Hepatocyte (in vitro differentiated cells): ENCODE data around the gene AP1S3. TPM values are rescaled to one million over a fixed set of nuclear protein-coding genes. Genes with fewer than 3 reads are reported as not detected.

Experiments
- DNase-seq: peaks from one replicate; pipeline ENCODE4 v3.0.0-alpha.2; 2016; ENCODE audit warnings: low spot score
- H2AFZ ChIP-seq: fragments of 200-600 bp; sonication (generic); 2 replicates; pipeline ENCODE4 v1.6.0; 2016; ENCODE audit warnings: antibody characterized with exemption, mild to moderate bottlenecking
- H3K27ac ChIP-seq: fragments of 200-600 bp; sonication (generic); 2 replicates; pipeline ENCODE4 v1.5.1; 2016; ENCODE audit warnings: mild to moderate bottlenecking
- H3K27me3 ChIP-seq: fragments of 200-600 bp; sonication (generic); 2 replicates; pipeline ENCODE4 v1.6.1; 2016
- H3K36me3 ChIP-seq: fragments of 200-600 bp; sonication (generic); replicated peaks from 2 replicates; pipeline ENCODE4 v1.5.1; 2016; ENCODE audit warnings: low read depth; ENCODE audit not compliant: insufficient read depth
- H3K4me1 ChIP-seq: fragments of 200-600 bp; sonication (generic); 2 replicates; pipeline ENCODE4 v1.5.1; 2016; ENCODE audit warnings: mild to moderate bottlenecking, moderate library complexity; ENCODE audit not compliant: insufficient read depth
- H3K4me2 ChIP-seq: fragments of 200-600 bp; sonication (generic); 2 replicates; pipeline ENCODE4 v1.6.0; 2016
- H3K4me3 ChIP-seq: fragments of 200-600 bp; sonication (generic); 2 replicates; pipeline ENCODE4 v1.5.1; 2016; ENCODE audit warnings: mild to moderate bottlenecking
- H3K79me2 ChIP-seq: fragments of 200-600 bp; sonication (generic); 2 replicates; pipeline ENCODE4 v1.6.0; 2017; ENCODE audit warnings: mild to moderate bottlenecking
- H3K9me2 ChIP-seq: fragments of 200-600 bp; sonication (generic); replicated peaks from 2 replicates; pipeline ENCODE4 v1.6.0; 2017; ENCODE audit warnings: mild to moderate bottlenecking; ENCODE audit not compliant: insufficient read depth
- H3K9me3 ChIP-seq: fragments of 200-600 bp; sonication (generic); 2 replicates; pipeline ENCODE4 v1.5.1; 2016; ENCODE audit warnings: low read depth, mild to moderate bottlenecking
- H4K20me1 ChIP-seq: fragments of 200-600 bp; sonication (generic); 2 replicates; pipeline ENCODE4 v1.6.0; 2016; ENCODE audit warnings: mild to moderate bottlenecking; ENCODE audit not compliant: insufficient read depth, poor library complexity, severe bottlenecking
- EZH2 ChIP-seq: fragments of 200-600 bp; sonication (generic); IDR thresholded peaks from 2 replicates; pipeline ENCODE4 v1.6.1; 2016; ENCODE audit warnings: antibody characterized with exemption, mild to moderate bottlenecking, borderline replicate concordance
- EZH2phosphoT487 ChIP-seq: fragments of 200-600 bp; sonication (generic); IDR thresholded peaks from one replicate; pipeline ENCODE4 v1.6.1; 2018; ENCODE audit warnings: antibody characterized with exemption, mild to moderate bottlenecking, low read depth, moderate library complexity; ENCODE audit not compliant: unreplicated experiment, severe bottlenecking
- WGBS: methylation state at CpG from one replicate; pipeline ENCODE4 v1.1.6; 2016; ENCODE audit warnings: low lambda C conversion rate; ENCODE audit errors: missing lambda C conversion rate; 5-methylcytosine and 5-hydroxymethylcytosine counted together
- polyA plus RNA-seq: library from polyadenylated mRNA; unstranded; fragments of >200 nt; fragmentation: Nextera tagmentation; extraction: Ambion mirVana; gene quantifications from 2 replicates; pipeline ENCODE4 v1.2.1, GENCODE V29; 2016
- total RNA-seq: library from RNA; depleted of rRNA; stranded (reverse); fragments of >200 nt; gene quantifications from 2 replicates; pipeline ENCODE4 v1.2.3, GENCODE V29; 2014
- TF ChIP-seq, protein P1 (sequence below): fragments of 200-600 bp; sonication (generic); IDR thresholded peaks from 2 replicates; pipeline ENCODE4 v1.5.1; 2016; ENCODE audit warnings: antibody characterized with exemption, mild to moderate bottlenecking; ENCODE audit not compliant: poor library complexity

Gene AP1S3
- total and polyA plus RNA-seq, 2 experiments from 2014 or later, result 16.5 to 30.7 TPM

DNA sequence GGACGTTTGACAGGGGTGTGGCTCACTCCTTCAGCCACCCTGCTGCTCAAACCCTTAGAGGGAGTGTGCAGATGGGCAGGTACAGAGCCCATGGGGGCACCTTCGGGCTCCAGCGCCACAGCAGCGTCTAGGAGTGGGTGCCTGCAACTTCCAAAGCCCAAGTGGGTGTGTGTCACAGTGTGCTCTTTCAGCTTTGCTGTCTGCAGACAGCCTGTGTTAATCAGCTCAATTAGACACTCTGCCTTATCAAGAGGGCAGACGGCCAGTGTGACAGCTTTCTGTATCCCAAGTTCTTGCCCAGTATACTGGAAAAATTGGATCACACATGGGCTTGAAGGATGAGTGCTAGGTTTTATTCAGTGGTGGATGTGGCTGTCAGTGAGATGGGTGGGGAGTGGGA lies 96.7 kb downstream of the AP1S3 start:
- H3K27ac ChIP-seq, result no peak overlapping the region
- no peaks in the 10 kb centered on the region for H3K9me3 ChIP-seq
- no peak for DNase-seq
- no peaks in the 10 kb centered on the region for H3K36me3 ChIP-seq
- no peak overlapping the region for H2AFZ ChIP-seq
- no peaks in the 10 kb centered on the region for H3K27me3 ChIP-seq
- H3K4me1 ChIP-seq, result peaks cover 13% of the 10 kb centered on the region
- no peaks in the 10 kb centered on the region for H3K79me2 ChIP-seq
- no peaks in the 10 kb centered on the region for H4K20me1 ChIP-seq
- no peak overlapping the region for H3K4me2 ChIP-seq
- TF ChIP-seq EZH2 (no peak), EZH2phosphoT487 (no peak)
- TF ChIP-seq, protein P1, sequence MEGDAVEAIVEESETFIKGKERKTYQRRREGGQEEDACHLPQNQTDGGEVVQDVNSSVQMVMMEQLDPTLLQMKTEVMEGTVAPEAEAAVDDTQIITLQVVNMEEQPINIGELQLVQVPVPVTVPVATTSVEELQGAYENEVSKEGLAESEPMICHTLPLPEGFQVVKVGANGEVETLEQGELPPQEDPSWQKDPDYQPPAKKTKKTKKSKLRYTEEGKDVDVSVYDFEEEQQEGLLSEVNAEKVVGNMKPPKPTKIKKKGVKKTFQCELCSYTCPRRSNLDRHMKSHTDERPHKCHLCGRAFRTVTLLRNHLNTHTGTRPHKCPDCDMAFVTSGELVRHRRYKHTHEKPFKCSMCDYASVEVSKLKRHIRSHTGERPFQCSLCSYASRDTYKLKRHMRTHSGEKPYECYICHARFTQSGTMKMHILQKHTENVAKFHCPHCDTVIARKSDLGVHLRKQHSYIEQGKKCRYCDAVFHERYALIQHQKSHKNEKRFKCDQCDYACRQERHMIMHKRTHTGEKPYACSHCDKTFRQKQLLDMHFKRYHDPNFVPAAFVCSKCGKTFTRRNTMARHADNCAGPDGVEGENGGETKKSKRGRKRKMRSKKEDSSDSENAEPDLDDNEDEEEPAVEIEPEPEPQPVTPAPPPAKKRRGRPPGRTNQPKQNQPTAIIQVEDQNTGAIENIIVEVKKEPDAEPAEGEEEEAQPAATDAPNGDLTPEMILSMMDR, result no peak
- no peaks in the 10 kb centered on the region for H3K9me2 ChIP-seq
- 78% methylated on average over 5 of the region's 5 CpGs for WGBS
- H3K4me3 ChIP-seq, result no peak overlapping the region

DNA sequence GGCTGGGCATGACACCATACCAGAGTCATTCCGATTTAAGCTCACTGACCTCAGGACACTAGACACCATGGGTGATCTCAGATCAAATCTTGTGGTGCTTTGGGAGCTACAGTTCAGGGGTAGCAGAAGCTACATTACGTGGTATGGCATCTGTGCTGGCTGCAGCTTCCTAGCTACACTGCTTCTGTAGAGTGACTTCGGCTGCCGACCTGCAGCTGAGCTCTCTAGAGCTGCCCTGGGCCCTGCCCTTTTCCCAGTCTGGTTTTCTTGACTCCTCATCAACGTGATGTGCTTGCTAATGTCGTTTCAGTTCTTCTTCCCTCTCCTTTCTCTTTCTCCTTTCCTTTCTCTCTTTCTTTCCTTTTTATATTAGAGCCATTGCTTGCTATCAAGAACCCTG lies 100.2 kb downstream of the AP1S3 start:
- Histone ChIP-seq H3K4me3 (no peak overlapping the region), H3K27ac (no peak overlapping the region), H3K9me3 (no peaks in the 10 kb centered on the region), H3K36me3 (no peaks in the 10 kb centered on the region), H3K4me1 (no peaks in the 10 kb centered on the region), H3K4me2 (no peak overlapping the region), H3K9me2 (no peaks in the 10 kb centered on the region), H4K20me1 (no peaks in the 10 kb centered on the region), H2AFZ (no peak overlapping the region), H3K79me2 (no peaks in the 10 kb centered on the region), H3K27me3 (no peaks in the 10 kb centered on the region)
- WGBS, result 83% methylated on average over 6 of the region's 6 CpGs
- TF ChIP-seq, protein P1, result no peak
- TF ChIP-seq EZH2phosphoT487 (no peak), EZH2 (no peak)
- no peak for DNase-seq

DNA sequence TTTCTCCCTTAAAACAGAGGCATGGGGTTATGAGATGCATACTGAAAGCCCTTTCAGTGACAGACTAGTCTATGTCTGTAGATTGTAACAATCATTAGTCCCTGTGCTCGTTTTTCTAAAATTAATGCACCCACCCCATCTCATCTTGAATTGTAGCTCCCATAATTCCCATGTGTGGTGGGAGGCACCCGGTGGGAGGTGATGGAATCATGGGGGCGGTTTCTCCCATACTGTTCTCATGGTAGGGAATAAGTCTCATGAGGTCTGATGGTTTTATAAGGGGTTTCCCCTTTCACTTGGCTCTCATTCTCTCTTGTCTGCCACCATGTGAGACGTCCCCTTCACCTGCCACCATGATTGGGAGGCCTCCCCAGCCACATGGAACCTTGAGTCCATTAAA lies 100.9 kb downstream of the AP1S3 start:
- H3K9me3 ChIP-seq, result no peaks in the 10 kb centered on the region
- no peak for DNase-seq
- H3K4me3 ChIP-seq, result no peak overlapping the region
- no peaks in the 10 kb centered on the region for H3K4me1 ChIP-seq
- TF ChIP-seq, protein P1, result no peak
- TF ChIP-seq EZH2phosphoT487, result no peak
- TF ChIP-seq EZH2, result no peak
- no peak overlapping the region for H2AFZ ChIP-seq
- H3K27me3 ChIP-seq, result no peaks in the 10 kb centered on the region
- H3K9me2 ChIP-seq, result no peaks in the 10 kb centered on the region
- H3K79me2 ChIP-seq, result no peaks in the 10 kb centered on the region
- no peaks in the 10 kb centered on the region for H3K36me3 ChIP-seq
- WGBS, result 87% methylated on average over 4 of the region's 4 CpGs
- no peaks in the 10 kb centered on the region for H4K20me1 ChIP-seq
- no peak overlapping the region for H3K4me2 ChIP-seq
- peak overlapping the region; percentile 32 for H3K27ac ChIP-seq
